D721Med (cell line): Measurements from ENCODE around the gene ATP6V1F.

Source experiments
- DNase-seq: peaks from one replicate; pipeline ENCODE4 v3.0.0; 2011; ENCODE audit warnings: low spot score; ENCODE audit not compliant: insufficient read length
- FAIRE-seq: peaks from 2 replicates; lab custom pipeline; 2011; peaks lifted over from hg19 to GRCh38; lab: Jason Lieb, UNC
- TF ChIP-seq, protein P1 (sequence below): IDR thresholded peaks from 2 replicates; pipeline ENCODE4 v1.5.1; 2012; ENCODE audit warnings: mild to moderate bottlenecking, control low read depth; ENCODE audit not compliant: insufficient read depth; ENCODE audit errors: missing control alignments

The ATP6V1F gene

GRCh38 chr7:128872394-128872824, 9.8 kb downstream of the ATP6V1F start:
- DNase-seq (no peak), FAIRE-seq (no peak)
- TF ChIP-seq, protein P1, sequence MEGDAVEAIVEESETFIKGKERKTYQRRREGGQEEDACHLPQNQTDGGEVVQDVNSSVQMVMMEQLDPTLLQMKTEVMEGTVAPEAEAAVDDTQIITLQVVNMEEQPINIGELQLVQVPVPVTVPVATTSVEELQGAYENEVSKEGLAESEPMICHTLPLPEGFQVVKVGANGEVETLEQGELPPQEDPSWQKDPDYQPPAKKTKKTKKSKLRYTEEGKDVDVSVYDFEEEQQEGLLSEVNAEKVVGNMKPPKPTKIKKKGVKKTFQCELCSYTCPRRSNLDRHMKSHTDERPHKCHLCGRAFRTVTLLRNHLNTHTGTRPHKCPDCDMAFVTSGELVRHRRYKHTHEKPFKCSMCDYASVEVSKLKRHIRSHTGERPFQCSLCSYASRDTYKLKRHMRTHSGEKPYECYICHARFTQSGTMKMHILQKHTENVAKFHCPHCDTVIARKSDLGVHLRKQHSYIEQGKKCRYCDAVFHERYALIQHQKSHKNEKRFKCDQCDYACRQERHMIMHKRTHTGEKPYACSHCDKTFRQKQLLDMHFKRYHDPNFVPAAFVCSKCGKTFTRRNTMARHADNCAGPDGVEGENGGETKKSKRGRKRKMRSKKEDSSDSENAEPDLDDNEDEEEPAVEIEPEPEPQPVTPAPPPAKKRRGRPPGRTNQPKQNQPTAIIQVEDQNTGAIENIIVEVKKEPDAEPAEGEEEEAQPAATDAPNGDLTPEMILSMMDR: peak; percentile 8

DNA sequence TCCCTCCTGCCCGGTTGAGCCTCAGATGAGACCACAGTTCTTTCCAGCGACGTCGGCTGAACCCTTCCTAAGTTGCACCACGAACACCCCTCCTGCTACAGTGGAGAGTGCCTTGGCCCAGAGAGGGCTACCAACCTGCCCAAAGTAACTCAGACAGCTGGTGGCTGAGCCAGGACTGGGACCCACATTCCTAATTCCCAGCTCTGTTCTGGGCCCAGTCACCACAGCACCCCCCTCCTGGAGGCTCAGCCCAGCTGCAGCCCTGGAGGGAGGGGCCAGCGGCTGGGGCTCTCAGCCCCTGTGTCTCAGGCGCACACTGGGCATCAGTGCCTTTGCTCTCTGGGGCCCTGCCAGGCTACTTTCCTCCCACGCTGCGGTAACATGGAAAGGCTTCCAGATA, 10.6 kb downstream of the ATP6V1F start:
- no peak for FAIRE-seq
- TF ChIP-seq, protein P1: no peak
- DNase-seq: no peak

DNA sequence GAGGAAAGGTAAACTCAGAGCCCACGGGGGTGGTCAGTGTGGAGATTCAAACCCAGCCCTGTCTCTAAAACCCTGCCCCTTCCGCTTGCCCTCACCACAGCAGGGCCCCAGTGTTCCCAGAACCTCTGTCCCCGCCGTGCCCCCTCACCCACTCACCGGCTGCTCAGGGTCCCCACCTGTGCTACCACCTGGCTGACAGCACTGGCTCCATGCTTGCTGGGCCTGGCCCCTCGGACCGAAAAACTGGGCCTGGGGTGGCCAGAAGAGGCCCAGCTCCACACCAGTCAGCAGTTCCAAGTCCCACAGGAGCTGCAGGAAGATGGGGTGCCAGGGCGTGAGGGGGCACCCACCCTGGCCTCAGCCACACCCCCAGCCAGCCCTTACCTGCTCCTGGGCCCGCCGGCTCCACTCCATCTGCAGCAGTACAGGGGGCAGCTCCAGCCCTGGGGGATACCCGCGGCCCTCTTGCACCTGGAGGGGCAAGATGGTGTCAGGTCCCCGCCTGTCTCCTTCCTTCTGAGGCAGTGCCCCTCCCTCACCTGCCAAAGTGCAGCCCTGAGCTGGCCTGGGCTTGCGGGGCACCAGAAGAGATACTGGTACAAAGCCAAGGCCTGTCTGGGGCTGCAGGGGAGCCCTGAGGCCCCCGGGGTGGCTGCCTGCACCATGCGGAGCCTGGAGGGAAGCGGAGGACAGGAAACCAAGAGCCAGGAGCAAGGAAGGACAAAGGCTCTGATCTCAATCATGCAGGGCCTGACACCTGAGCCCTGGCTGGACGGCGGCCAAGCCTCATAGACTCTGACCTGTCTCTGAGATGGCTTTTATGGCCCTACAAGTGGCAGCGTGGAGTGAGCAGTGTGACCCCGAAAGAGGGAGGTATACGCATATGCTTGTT, 11.7 kb downstream of the ATP6V1F start:
- DNase-seq (no peak), FAIRE-seq (no peak)
- TF ChIP-seq, protein P1: no peak

DNA sequence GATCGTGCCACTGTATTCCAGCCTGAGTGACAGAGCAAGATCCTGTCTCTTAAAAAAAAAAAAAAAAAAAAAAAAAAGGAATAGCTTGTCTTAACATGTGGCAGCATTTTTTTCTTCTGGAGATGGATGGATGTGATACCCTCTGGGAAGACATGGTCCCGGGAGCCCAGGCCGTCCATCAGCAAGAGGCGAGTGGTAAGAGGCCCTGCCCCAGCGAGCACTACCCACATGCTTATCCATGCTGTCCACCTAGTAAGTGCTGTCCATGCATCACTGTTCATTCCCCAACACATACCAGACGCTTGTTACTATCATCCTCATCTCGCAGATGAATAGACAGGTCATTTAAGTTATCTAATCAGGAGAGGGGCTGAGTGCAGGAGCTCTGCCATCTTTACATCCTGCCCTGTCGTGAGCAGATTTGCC, 12.9 kb downstream of the ATP6V1F start:
- TF ChIP-seq, protein P1: no peak
- DNase-seq (no peak), FAIRE-seq (no peak)

DNA sequence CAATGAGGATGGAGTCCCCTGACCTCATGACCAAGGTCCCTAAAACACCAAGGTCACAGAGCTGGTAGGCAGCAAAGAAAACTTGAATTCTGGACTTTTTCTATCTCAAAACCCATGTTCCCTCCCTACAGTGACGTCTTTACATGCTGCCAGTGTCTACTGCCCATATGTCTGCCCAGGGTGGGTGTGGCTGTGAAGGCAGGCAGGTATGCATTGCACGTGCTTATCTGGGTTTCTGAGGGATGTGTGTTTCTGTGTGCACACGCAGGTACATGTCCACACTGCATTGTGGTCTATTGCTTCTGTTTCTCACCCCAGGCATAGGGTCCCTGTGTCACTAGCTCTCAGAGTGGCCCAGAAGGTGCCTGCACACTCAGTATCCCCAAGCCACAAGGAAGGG, 13.5 kb downstream of the ATP6V1F start:
- DNase-seq: no peak
- FAIRE-seq: no peak
- TF ChIP-seq, protein P1: no peak

DNA sequence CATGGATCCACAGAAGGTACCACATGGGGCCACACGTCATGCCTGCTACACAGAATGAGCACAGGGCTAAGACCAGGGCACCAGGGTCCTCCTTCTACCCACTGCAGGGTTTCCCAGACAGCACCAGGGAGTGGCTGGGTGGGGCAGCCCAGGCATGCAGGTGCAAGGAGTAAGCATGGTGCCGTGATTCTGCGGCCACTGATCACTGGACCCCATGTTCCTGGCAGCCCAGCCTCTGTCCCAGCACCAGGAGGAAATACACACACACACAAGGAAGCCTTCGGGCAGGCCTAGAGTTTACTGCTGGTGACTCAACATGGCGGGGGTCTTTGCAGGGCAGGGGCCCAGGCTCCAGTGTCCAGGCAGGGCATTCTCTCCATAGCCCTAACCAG, 13.9 kb downstream of the ATP6V1F start:
- TF ChIP-seq, protein P1: no peak
- no peak for FAIRE-seq

More for the DNA sequence above, 13.9 kb downstream of the ATP6V1F start:
- no peak for DNase-seq
